Liver (tissue), 9 donors: Measurements from ENCODE around the gene TPGS1. TPM values are rescaled to one million over a fixed set of nuclear protein-coding genes. Genes with fewer than 3 reads are reported as not detected.

ENCODE experiments used
- DNase-seq: peaks from one replicate; pipeline ENCODE4 v3.0.0-alpha.2; 2017; ENCODE audit warnings: low spot score
- H3K27ac ChIP-seq, 2 donors: one replicate each; pipeline ENCODE4 v1.7.0; 2013; ENCODE audit warnings: inconsistent platforms in 2 of 2, low read length in 2 of 2, control low read depth in 1 of 2, low read depth in 1 of 2, mild to moderate bottlenecking in 1 of 2
- H3K27me3 ChIP-seq, 4 donors: one replicate each; pipeline versions ENCODE4 v1.6.1 to v1.7.0; 2013; ENCODE audit warnings: low read length in 3 of 4, inconsistent platforms in 1 of 4, mild to moderate bottlenecking in 1 of 4, moderate library complexity in 1 of 4; ENCODE audit not compliant: control insufficient read depth in 4 of 4, insufficient read depth in 4 of 4
- H3K36me3 ChIP-seq, 4 donors: one replicate each; pipeline versions ENCODE4 v1.6.1 to v1.7.0; 2013; ENCODE audit warnings: low read length in 3 of 4, mild to moderate bottlenecking in 3 of 4, low read depth in 1 of 4, moderate library complexity in 1 of 4; ENCODE audit not compliant: control insufficient read depth in 4 of 4, insufficient read depth in 3 of 4
- H3K4me1 ChIP-seq, 4 donors: one replicate each; pipeline versions ENCODE4 v1.6.1 to v1.7.0; 2013; ENCODE audit warnings: low read length in 3 of 4, mild to moderate bottlenecking in 3 of 4, moderate library complexity in 1 of 4; ENCODE audit not compliant: control insufficient read depth in 4 of 4, insufficient read depth in 4 of 4
- H3K4me3 ChIP-seq, 3 donors: one replicate each; pipeline versions ENCODE4 v1.6.1 to v1.7.0; 2013; ENCODE audit warnings: low read length in 3 of 3, control low read depth in 1 of 3, low read depth in 1 of 3, mild to moderate bottlenecking in 1 of 3
- H3K9ac ChIP-seq, 2 donors: one replicate each; pipeline ENCODE4 v1.7.0; 2013; ENCODE audit warnings: low read length in 2 of 2, mild to moderate bottlenecking in 2 of 2, moderate library complexity in 2 of 2, control low read depth in 1 of 2, low read depth in 1 of 2
- H3K9me3 ChIP-seq, 4 donors: one replicate each; pipeline versions ENCODE4 v1.6.1 to v1.7.0; 2013; ENCODE audit warnings: low read length in 3 of 4; ENCODE audit not compliant: control insufficient read depth in 4 of 4
- EGR1 ChIP-seq, 2 donors: IDR thresholded peaks; 2 replicates each; pipeline ENCODE4 v1.6.1; 2016 to 2018; ENCODE audit warnings: antibody characterized with exemption in 2 of 2, low read depth in 2 of 2
- FOXA1 ChIP-seq: IDR thresholded peaks from 2 replicates; pipeline ENCODE4 v1.6.1; 2016; ENCODE audit warnings: antibody characterized with exemption
- GABPA ChIP-seq, 2 donors: IDR thresholded peaks in 1 of 2; conservative IDR thresholded peaks in 1 of 2; 2 replicates each; pipeline ENCODE4 v1.6.1; 2016; ENCODE audit warnings: antibody characterized with exemption in 2 of 2, mild to moderate bottlenecking in 1 of 2, moderate library complexity in 1 of 2
- HNF4A ChIP-seq, 2 donors: conservative IDR thresholded peaks; 2 replicates each; pipeline ENCODE4 v1.6.1; 2016; ENCODE audit warnings: antibody characterized with exemption in 2 of 2, mild to moderate bottlenecking in 2 of 2
- HNF4G ChIP-seq: IDR thresholded peaks from 2 replicates; pipeline ENCODE4 v1.6.1; 2016; ENCODE audit warnings: antibody characterized with exemption
- JUND ChIP-seq, 2 donors: IDR thresholded peaks; 2 replicates each; pipeline ENCODE4 v1.6.1; 2016; ENCODE audit warnings: antibody characterized with exemption in 2 of 2
- NR2F2 ChIP-seq: IDR thresholded peaks from 2 replicates; pipeline ENCODE4 v1.6.1; 2016; ENCODE audit warnings: antibody characterized with exemption
- RAD21 ChIP-seq, 2 donors: IDR thresholded peaks; 2 replicates each; pipeline ENCODE4 v1.6.1; 2016; ENCODE audit warnings: antibody characterized with exemption in 2 of 2, mild to moderate bottlenecking in 2 of 2
- RXRA ChIP-seq, 2 donors: IDR thresholded peaks; 2 replicates each; pipeline ENCODE4 v1.6.1; 2017 to 2018; ENCODE audit warnings: antibody characterized with exemption in 2 of 2, mild to moderate bottlenecking in 1 of 2
- TAF1 ChIP-seq: conservative IDR thresholded peaks from 2 replicates; pipeline ENCODE4 v1.6.1; 2016; ENCODE audit warnings: antibody characterized with exemption, mild to moderate bottlenecking
- YY1 ChIP-seq: IDR thresholded peaks from 2 replicates; pipeline ENCODE4 v1.6.1; 2016; ENCODE audit warnings: antibody characterized with exemption, mild to moderate bottlenecking
- WGBS: extraction: QIAGEN DNeasy Blood & Tissue Kit; methylation state at CpG from one replicate; pipeline ENCODE4 v1.1.7; 2013; 5-methylcytosine and 5-hydroxymethylcytosine counted together
- polyA plus RNA-seq, 2 donors: library from polyadenylated mRNA; stranded (reverse) in 1 of 2; unstranded in 1 of 2; fragments of 200-250 nt in 1 of 2; fragments of >200 nt in 1 of 2; fragmentation: Nextera tagmentation in 1 of 2; extraction: Ambion mirVana in 1 of 2; gene quantifications; one replicate each; pipeline versions ENCODE4 v1.2.1 to v1.2.3, GENCODE V29; 2013 to 2015
- total RNA-seq, 2 donors: library from RNA; depleted of rRNA; stranded (reverse); fragments of >200 nt; gene quantifications; one replicate each; pipeline ENCODE4 v1.2.3, GENCODE V29; 2014
- TF ChIP-seq, protein P1 (sequence below): fragments of 150-350 bp; IDR thresholded peaks from 2 replicates; pipeline ENCODE4 v1.5.1; 2017; ENCODE audit warnings: improper control_type of control experiment, low read depth, low read length; ENCODE audit not compliant: missing input control
- TF ChIP-seq, protein P2 (sequence below): IDR thresholded peaks from 2 replicates; pipeline ENCODE4 v1.6.1; 2016; ENCODE audit warnings: antibody characterized with exemption
- TF ChIP-seq, protein P3 (sequence below): IDR thresholded peaks from 2 replicates; pipeline ENCODE4 v1.6.1; 2016; ENCODE audit warnings: antibody characterized with exemption
- donor health status: healthy.
- donor health status: healthy.
- donor health status: healthy.
- donor health status: healthy.
- donor health status: healthy.

TPGS1 gene
- total and polyA plus RNA-seq, 4 donors = 1.7 to 15.5 (median 14.7) TPM

DNA sequence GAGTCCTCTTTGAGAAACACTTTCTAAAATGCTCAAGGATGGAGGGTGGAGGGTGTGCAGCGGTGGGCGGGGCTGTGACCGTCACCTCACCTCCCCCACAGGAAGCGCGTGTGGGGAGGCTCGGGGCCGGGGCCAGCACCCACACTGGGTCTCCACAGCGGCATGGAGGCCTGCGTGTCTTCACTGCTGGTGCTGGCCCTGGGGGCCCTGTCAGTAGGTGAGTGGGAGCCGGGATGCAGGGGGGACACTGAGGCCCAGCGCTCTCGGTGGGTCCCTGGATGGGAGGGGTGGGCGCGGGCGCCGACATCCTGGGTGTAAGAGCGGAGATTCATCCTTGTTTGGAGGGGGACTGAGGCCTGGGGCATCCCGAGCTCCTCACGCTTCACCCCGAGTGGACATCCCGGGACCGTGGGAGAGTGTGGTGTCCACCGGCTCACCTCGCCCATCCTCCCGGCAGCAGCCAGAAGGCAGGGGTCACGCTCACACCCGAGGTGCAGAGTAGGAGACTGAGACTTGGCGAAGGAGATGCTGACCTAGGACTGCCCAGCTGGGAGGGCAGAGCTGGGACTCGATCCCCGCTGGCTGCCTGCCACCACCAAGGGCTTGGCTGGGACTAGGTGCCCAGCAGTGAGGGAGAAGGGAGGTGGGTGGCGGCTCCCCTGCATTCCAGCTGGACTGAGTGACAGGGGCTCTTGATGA lies 36.8 kb downstream of the TPGS1 start, which contains the start of gene GZMM:
TSS of gene GZMM (plus strand) at position 144 of the 699 bp plus-strand sequence. CDS start at position 163, 19 bp downstream.
- Histone ChIP-seq H3K27ac (no peak within 1 kb of the TSS), H3K9ac (no peak within 1 kb of the TSS), H3K9me3 (no peaks in the 10 kb centered on the region), H3K36me3 (peaks cover 0 to 18% (median 4%) of the 10 kb centered on the region in 4 donors), H3K4me1 (no peaks in the 10 kb centered on the region), H3K27me3 (no peaks in the 10 kb centered on the region), H3K4me3 (no peak within 1 kb of the TSS)
- 60% methylated on average over 31 of the region's 31 CpGs for WGBS
- DNase-seq = no peak
- TF ChIP-seq GABPA (IDR thresholded peaks at IDR 0.05 in 1 of 2, conservative IDR thresholded peaks at IDR 0.05 in 1 of 2) (no peak), YY1 (no peak), NR2F2 (no peak), TAF1 (no peak), FOXA1 (no peak), RXRA (IDR thresholded peaks at IDR 0.05) (no peak), JUND (IDR thresholded peaks at IDR 0.05) (no peak)

DNA sequence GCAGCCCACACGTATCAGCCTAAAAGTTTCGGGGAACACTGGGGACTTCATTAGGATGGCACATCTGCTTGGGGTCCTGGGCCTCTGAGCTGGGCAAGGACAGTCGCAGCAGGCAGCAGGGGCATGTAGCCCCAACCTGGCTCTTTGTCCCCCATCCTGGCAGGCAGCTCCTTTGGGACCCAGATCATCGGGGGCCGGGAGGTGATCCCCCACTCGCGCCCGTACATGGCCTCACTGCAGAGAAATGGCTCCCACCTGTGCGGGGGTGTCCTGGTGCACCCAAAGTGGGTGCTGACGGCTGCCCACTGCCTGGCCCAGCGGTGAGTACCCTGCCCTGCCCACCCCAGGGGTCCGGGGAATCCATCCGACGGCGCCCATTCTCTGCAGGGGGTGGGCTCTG lies 39.8 kb downstream of the TPGS1 start:
- no peak overlapping the region for H3K4me3 ChIP-seq
- no peaks in the 10 kb centered on the region for H3K9me3 ChIP-seq
- WGBS = 91% methylated on average over 15 of the region's 15 CpGs
- H3K9ac ChIP-seq = no peak overlapping the region
- H3K27ac ChIP-seq = no peak overlapping the region
- no peak for DNase-seq
- no peaks in the 10 kb centered on the region for H3K27me3 ChIP-seq
- H3K4me1 ChIP-seq = no peaks in the 10 kb centered on the region
- H3K36me3 ChIP-seq = peaks cover 0 to 3% (median 2%) of the 10 kb centered on the region in 4 donors
- TF ChIP-seq, protein P1, sequence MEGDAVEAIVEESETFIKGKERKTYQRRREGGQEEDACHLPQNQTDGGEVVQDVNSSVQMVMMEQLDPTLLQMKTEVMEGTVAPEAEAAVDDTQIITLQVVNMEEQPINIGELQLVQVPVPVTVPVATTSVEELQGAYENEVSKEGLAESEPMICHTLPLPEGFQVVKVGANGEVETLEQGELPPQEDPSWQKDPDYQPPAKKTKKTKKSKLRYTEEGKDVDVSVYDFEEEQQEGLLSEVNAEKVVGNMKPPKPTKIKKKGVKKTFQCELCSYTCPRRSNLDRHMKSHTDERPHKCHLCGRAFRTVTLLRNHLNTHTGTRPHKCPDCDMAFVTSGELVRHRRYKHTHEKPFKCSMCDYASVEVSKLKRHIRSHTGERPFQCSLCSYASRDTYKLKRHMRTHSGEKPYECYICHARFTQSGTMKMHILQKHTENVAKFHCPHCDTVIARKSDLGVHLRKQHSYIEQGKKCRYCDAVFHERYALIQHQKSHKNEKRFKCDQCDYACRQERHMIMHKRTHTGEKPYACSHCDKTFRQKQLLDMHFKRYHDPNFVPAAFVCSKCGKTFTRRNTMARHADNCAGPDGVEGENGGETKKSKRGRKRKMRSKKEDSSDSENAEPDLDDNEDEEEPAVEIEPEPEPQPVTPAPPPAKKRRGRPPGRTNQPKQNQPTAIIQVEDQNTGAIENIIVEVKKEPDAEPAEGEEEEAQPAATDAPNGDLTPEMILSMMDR = no peak
- no peak for TF ChIP-seq HNF4G
- TF ChIP-seq RAD21 (IDR thresholded peaks at IDR 0.05) = no peak
- no peak for TF ChIP-seq FOXA1
- no peak for TF ChIP-seq HNF4A (conservative IDR thresholded peaks at IDR 0.05)

DNA sequence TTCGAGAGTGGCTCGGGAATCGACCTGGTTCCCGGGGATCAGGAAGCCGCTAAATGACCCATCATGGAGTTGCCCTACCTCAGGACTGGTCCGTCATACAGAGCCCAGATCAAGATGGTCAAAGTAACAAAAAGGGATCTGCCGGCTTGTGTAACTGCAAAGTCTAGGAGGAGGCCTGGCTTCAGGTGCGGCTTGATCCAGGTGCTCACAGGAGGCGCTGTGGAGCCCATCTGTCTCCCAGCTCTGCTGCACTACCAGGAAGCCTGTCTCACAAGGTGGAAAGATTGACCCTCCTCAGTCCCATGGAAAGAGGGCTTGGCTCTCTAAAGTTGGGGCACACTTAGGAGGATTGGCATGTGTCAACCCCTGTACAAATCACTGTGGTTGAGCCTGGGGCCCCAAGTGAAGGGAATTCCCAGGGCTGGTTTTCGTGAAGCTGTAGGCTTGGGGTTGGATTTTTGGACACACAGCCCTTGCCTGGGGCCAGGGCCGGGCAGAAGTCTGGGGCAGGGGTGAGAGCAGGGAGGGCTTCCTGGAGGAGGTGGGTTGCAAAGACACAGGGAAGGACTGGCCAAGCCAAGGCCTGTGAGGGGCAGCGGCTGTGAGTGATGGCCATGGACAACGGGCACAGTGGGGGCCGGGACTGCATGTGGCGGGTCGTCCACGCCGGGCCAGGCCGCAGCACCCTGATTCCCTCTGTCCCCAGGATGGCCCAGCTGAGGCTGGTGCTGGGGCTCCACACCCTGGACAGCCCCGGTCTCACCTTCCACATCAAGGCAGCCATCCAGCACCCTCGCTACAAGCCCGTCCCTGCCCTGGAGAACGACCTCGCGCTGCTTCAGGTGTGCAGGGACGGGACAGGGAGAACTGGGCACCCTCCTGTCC lies 40.8 kb downstream of the TPGS1 start:
- TF ChIP-seq NR2F2 (no peak), RAD21 (IDR thresholded peaks at IDR 0.05) (no peak), FOXA1 (no peak), EGR1 (IDR thresholded peaks at IDR 0.05; ENCODE audit: low read depth in 2 of 2) (no peak), HNF4G (no peak)
- TF ChIP-seq, protein P2, sequence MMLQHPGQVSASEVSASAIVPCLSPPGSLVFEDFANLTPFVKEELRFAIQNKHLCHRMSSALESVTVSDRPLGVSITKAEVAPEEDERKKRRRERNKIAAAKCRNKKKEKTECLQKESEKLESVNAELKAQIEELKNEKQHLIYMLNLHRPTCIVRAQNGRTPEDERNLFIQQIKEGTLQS = no peak
- TF ChIP-seq, protein P1 = no peak
- TF ChIP-seq, protein P3, sequence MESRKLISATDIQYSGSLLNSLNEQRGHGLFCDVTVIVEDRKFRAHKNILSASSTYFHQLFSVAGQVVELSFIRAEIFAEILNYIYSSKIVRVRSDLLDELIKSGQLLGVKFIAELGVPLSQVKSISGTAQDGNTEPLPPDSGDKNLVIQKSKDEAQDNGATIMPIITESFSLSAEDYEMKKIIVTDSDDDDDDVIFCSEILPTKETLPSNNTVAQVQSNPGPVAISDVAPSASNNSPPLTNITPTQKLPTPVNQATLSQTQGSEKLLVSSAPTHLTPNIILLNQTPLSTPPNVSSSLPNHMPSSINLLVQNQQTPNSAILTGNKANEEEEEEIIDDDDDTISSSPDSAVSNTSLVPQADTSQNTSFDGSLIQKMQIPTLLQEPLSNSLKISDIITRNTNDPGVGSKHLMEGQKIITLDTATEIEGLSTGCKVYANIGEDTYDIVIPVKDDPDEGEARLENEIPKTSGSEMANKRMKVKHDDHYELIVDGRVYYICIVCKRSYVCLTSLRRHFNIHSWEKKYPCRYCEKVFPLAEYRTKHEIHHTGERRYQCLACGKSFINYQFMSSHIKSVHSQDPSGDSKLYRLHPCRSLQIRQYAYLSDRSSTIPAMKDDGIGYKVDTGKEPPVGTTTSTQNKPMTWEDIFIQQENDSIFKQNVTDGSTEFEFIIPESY = no peak
- 86% methylated on average over 26 of the region's 26 CpGs for WGBS
- H3K9ac ChIP-seq = no peak overlapping the region
- no peaks in the 10 kb centered on the region for H3K4me1 ChIP-seq
- no peaks in the 10 kb centered on the region for H3K9me3 ChIP-seq
- H3K4me3 ChIP-seq = no peak overlapping the region
- H3K36me3 ChIP-seq = no peaks in the 10 kb centered on the region
- H3K27ac ChIP-seq = no peak overlapping the region
- DNase-seq = no peak
- no peaks in the 10 kb centered on the region for H3K27me3 ChIP-seq
